ENCODE results near the gene SPATA31C2. TPM values are rescaled to one million over a fixed set of nuclear protein-coding genes. Genes with fewer than 3 reads are reported as not detected.

Gene SPATA31C2
- total RNA-seq, 1 donor from 2014 or later: 0.34 TPM

GRCh38 chr9:88173378-88173999 is 35.2 kb upstream of the SPATA31C2 start:
- no peak for TF ChIP-seq CTCF (IDR thresholded peaks at IDR 0.05; ENCODE audit: unreplicated experiment)
- H3K4me3 Mint-ChIP-seq: no peak overlapping the region
- DNase-seq (ENCODE audit: low spot score in 2 of 2, unreplicated experiment in 2 of 2): no peak
- H3K27ac Mint-ChIP-seq: no peak overlapping the region
- H3K27me3 Mint-ChIP-seq (ENCODE audit: low read depth): no peaks in the 10 kb centered on the region
- peaks cover 12% of the 10 kb centered on the region for H3K9me3 Mint-ChIP-seq
- H3K36me3 Mint-ChIP-seq: peaks cover 2% of the 10 kb centered on the region
- peaks cover 5% of the 10 kb centered on the region for H3K4me1 Mint-ChIP-seq

- Mint-ChIP-seq H3K27me3 (ENCODE audit: low read depth) (no peaks in the 10 kb centered on the region), H3K9me3 (peaks cover 7% of the 10 kb centered on the region), H3K4me3 (no peak overlapping the region), H3K27ac (no peak overlapping the region), H3K4me1 (peaks cover 8% of the 10 kb centered on the region), H3K36me3 (peaks cover 2% of the 10 kb centered on the region)
- no peak for DNase-seq (ENCODE audit: low spot score in 2 of 2, unreplicated experiment in 2 of 2)
- TF ChIP-seq CTCF (IDR thresholded peaks at IDR 0.05; ENCODE audit: unreplicated experiment): no peak
Measured at GRCh38 chr9:88169700-88170099, 31.4 kb upstream of the SPATA31C2 start.

- Mint-ChIP-seq H3K4me3 (no peak overlapping the region), H3K36me3 (peaks cover 2% of the 10 kb centered on the region), H3K27ac (no peak overlapping the region), H3K9me3 (peaks cover 9% of the 10 kb centered on the region), H3K4me1 (peaks cover 8% of the 10 kb centered on the region), H3K27me3 (ENCODE audit: low read depth) (no peaks in the 10 kb centered on the region)
- TF ChIP-seq CTCF (IDR thresholded peaks at IDR 0.05; ENCODE audit: unreplicated experiment): no peak
- DNase-seq (ENCODE audit: low spot score in 2 of 2, unreplicated experiment in 2 of 2): no peak
Measured at GRCh38 chr9:88168564-88168963, 30.3 kb upstream of the SPATA31C2 start.

- Mint-ChIP-seq H3K9me3 (peaks cover 10% of the 10 kb centered on the region), H3K4me3 (no peak overlapping the region), H3K27me3 (ENCODE audit: low read depth) (no peaks in the 10 kb centered on the region), H3K4me1 (peaks cover 8% of the 10 kb centered on the region), H3K36me3 (peaks cover 2% of the 10 kb centered on the region), H3K27ac (no peak overlapping the region)
- no peak for DNase-seq (ENCODE audit: low spot score in 2 of 2, unreplicated experiment in 2 of 2)
- no peak for TF ChIP-seq CTCF (IDR thresholded peaks at IDR 0.05; ENCODE audit: unreplicated experiment)
Measured at GRCh38 chr9:88166660-88167059, 28.4 kb upstream of the SPATA31C2 start.

- no peak for TF ChIP-seq CTCF (IDR thresholded peaks at IDR 0.05; ENCODE audit: unreplicated experiment)
- Mint-ChIP-seq H3K27ac (no peak overlapping the region), H3K4me1 (peaks cover 8% of the 10 kb centered on the region), H3K9me3 (peaks cover 10% of the 10 kb centered on the region), H3K27me3 (ENCODE audit: low read depth) (no peaks in the 10 kb centered on the region), H3K36me3 (peaks cover 2% of the 10 kb centered on the region), H3K4me3 (no peak overlapping the region)
- no peak for DNase-seq (ENCODE audit: low spot score in 2 of 2, unreplicated experiment in 2 of 2)
Measured at GRCh38 chr9:88164850-88165249, 26.6 kb upstream of the SPATA31C2 start.

- no peak for TF ChIP-seq CTCF (IDR thresholded peaks at IDR 0.05; ENCODE audit: unreplicated experiment)
- Mint-ChIP-seq H3K9me3 (peaks cover 7% of the 10 kb centered on the region), H3K4me3 (no peak overlapping the region), H3K27me3 (ENCODE audit: low read depth) (no peaks in the 10 kb centered on the region), H3K36me3 (no peaks in the 10 kb centered on the region), H3K4me1 (peaks cover 6% of the 10 kb centered on the region), H3K27ac (no peak overlapping the region)
- DNase-seq (ENCODE audit: low spot score in 2 of 2, unreplicated experiment in 2 of 2): no peak
Measured at GRCh38 chr9:88161144-88161543, 22.9 kb upstream of the SPATA31C2 start.
